GM10248 (cell line): Measurements from ENCODE around the gene SCCPDH.

Experiments
- CTCF ChIA-PET: fragments of 300-600 bp; sonication (Branson Sonifier 250); formaldehyde crosslinking; extraction: SDS; loops from one replicate; lab custom pipeline; 2021; ENCODE audit warnings: antibody characterized with exemption; lab: Yijun Ruan, JAX
- POLR2A ChIA-PET: fragments of 350-650 bp; sonication (Branson Sonifier 250); formaldehyde crosslinking; extraction: SDS; loops from one replicate; lab custom pipeline; 2020; ENCODE audit warnings: antibody characterized with exemption; lab: Yijun Ruan, JAX
- DNase-seq: peaks from one replicate; pipeline ENCODE4 v3.0.0; 2012; ENCODE audit errors: extremely low spot score
- CTCF ChIP-seq: IDR thresholded peaks from 2 replicates; pipeline ENCODE4 v1.5.1; 2012; ENCODE audit warnings: mild to moderate bottlenecking, low read depth; ENCODE audit errors: extremely low read depth, missing control alignments, control extremely low read depth

The SCCPDH gene

DNA sequence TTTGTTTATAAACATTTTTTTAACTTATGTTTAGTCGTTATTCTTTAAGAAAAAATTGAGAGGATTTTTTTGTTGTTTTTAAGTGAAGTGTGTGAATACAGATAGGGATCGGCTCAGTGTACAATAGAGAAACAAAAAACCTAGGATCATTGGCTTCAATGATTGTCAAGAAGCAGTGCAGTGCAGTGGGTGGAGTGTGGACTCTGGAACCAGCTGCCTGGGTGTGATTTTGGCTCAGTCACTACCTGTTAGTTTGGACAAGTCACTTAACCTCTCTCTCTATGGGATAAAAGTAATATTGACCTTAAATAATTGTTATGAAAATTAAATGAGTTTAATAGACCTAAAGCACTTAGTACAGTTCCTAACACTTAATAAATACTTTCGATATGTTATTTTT lies 41.3 kb downstream of the SCCPDH start:
- ChIA-PET POLR2A (no interaction called here), CTCF (interaction anchor here (2.0 kb wide), 1 partner anchor 10 kb away, joined by 7 read pairs; no protein-coding TSS in a partner anchor)
- TF ChIP-seq CTCF = no peak
- DNase-seq = no peak

GRCh38 chr1:246768403-246769020 lies 44.3 kb downstream of the SCCPDH start:
- POLR2A ChIA-PET = no interaction called here
- TF ChIP-seq CTCF = no peak
- no peak for DNase-seq
- CTCF ChIA-PET = interaction anchor here (1.8 kb wide), 1 partner anchor 14 kb away, joined by 7 read pairs; no protein-coding TSS in a partner anchor

- ChIA-PET CTCF (interaction anchor here (1.8 kb wide), 1 partner anchor 15 kb away, joined by 7 read pairs; no protein-coding TSS in a partner anchor), POLR2A (no interaction called here)
- TF ChIP-seq CTCF = no peak
- DNase-seq = no peak
These were observed 45.1 kb downstream of the SCCPDH start for GRCh38 chr1:246769306-246769705.

DNA sequence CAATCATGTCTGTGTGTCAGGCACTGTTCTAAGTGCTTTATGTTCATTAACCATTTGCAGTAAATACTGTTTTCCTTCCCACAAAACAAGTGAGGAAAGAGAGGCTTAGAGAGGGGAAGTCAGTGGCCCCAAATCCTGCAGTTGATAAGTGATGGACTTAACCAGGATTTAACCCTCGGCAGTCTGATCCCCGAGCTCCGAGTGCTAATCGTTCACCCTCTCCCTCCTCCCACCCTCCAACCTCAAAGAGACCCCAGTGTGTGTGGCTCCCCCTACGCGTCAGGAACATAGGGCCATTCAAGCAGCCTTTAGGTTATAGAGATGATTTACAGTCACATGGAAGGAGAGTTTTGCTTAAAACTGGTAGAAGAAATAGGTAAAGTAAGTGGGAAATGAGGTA lies 47.2 kb downstream of the SCCPDH start:
- CTCF ChIA-PET = interaction anchor here (2.5 kb wide), 1 partner anchor 17 kb away, joined by 12 read pairs; no protein-coding TSS in a partner anchor

DNA sequence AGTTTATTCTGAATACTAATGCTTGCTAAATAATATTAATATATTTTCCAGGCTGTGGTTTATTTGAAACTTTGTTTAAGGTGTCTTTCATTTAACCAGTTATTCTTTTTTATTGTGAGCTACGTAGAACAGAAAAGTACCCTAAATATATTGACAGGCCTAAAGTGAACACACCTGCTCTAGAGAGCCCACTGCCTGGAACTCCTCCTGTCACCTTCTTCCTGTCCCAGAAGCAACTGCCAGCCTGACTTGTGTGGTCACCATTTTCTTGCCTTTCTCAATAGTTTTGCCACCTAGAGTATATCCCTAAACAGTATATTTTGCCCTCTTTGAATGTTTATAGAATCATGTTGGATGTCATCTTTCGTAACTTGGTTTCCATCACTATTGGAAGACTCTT lies 48.5 kb downstream of the SCCPDH start:
- DNase-seq = no peak
- ChIA-PET CTCF (interaction anchor here (2.5 kb wide), 1 partner anchor 19 kb away, joined by 12 read pairs; no protein-coding TSS in a partner anchor), POLR2A (no interaction called here)
- no peak for TF ChIP-seq CTCF

More for the DNA sequence above, 47.2 kb downstream of the SCCPDH start:
- POLR2A ChIA-PET = no interaction called here
- DNase-seq = no peak
- TF ChIP-seq CTCF = no peak

GRCh38 chr1:246773213-246773641 lies 49.0 kb downstream of the SCCPDH start:
- ChIA-PET POLR2A (no interaction called here), CTCF (interaction anchor here (0.8 to 2.5 kb wide), 3 partner anchors 9 to 19 kb away, joined by 3 to 12 read pairs (median 3); no protein-coding TSS in a partner anchor)
- DNase-seq = peak; percentile 61
- TF ChIP-seq CTCF = no peak
